DND-41 (cell line): ENCODE results near the gene DOCK6.

Source experiments
- ATAC-seq: fragments of 200-7000 bp; cut with Tn5 transposase; 3 replicates; pipeline ENCODE4 v1.9.1; 2021; ENCODE audit warnings: low read depth; ENCODE audit not compliant: insufficient read depth
- DNase-seq: peaks from one replicate; pipeline ENCODE4 v3.0.0-alpha.2; 2020
- H2AFZ ChIP-seq: 2 replicates; pipeline ENCODE4 v1.6.0; 2012; ENCODE audit warnings: low read depth, low read length
- H3K27ac ChIP-seq: 2 replicates; pipeline ENCODE4 v1.5.1; 2012; ENCODE audit warnings: low read length, inconsistent platforms
- H3K27me3 ChIP-seq: fragments of 200-600 bp; sonication (generic); 2 replicates; pipeline ENCODE4 v1.6.0; 2012; ENCODE audit warnings: low read length, mild to moderate bottlenecking, inconsistent platforms; ENCODE audit not compliant: insufficient read depth, poor library complexity
- H3K36me3 ChIP-seq: 2 replicates; pipeline ENCODE4 v1.5.1; 2012; ENCODE audit warnings: low read length, inconsistent platforms; ENCODE audit not compliant: insufficient read depth
- H3K4me1 ChIP-seq: 2 replicates; pipeline ENCODE4 v1.5.1; 2012; ENCODE audit warnings: mild to moderate bottlenecking, low read length; ENCODE audit not compliant: insufficient read depth
- H3K4me2 ChIP-seq: 2 replicates; pipeline ENCODE4 v1.6.0; 2012; ENCODE audit warnings: mild to moderate bottlenecking, moderate library complexity, low read length, inconsistent platforms; ENCODE audit not compliant: insufficient read depth
- H3K4me3 ChIP-seq, 2 experiments: fragments of 200-600 bp in 1 of 2; shearing (Covaris generic) in 1 of 2; 2 replicates each; pipeline ENCODE4 v1.5.1; 2012 to 2016; ENCODE audit warnings: inconsistent platforms in 2 of 2, low read length in 2 of 2, mild to moderate bottlenecking in 2 of 2, low read depth in 1 of 2, moderate library complexity in 1 of 2
- H3K79me2 ChIP-seq: 2 replicates; pipeline ENCODE4 v1.6.0; 2012; ENCODE audit warnings: low read length, inconsistent platforms; ENCODE audit not compliant: insufficient read depth
- H3K9ac ChIP-seq: 2 replicates; pipeline ENCODE4 v1.6.0; 2012; ENCODE audit warnings: low read depth, mild to moderate bottlenecking, inconsistent platforms, low read length, moderate library complexity
- H3K9me3 ChIP-seq: 2 replicates; pipeline ENCODE4 v1.5.1; 2012; ENCODE audit warnings: low read length, moderate library complexity, mild to moderate bottlenecking, inconsistent platforms; ENCODE audit not compliant: insufficient read depth, severe bottlenecking
- H4K20me1 ChIP-seq: 2 replicates; pipeline ENCODE4 v1.6.0; 2012; ENCODE audit warnings: low read length; ENCODE audit not compliant: insufficient read depth
- EZH2 ChIP-seq: IDR thresholded peaks from 3 replicates; pipeline ENCODE4 v1.6.1; 2012; ENCODE audit warnings: borderline replicate concordance, low read depth, mild to moderate bottlenecking, moderate library complexity, low read length, inconsistent platforms; ENCODE audit not compliant: severe bottlenecking
- TF ChIP-seq, protein P1 (sequence below): IDR thresholded peaks from 2 replicates; pipeline ENCODE4 v1.5.1; 2012; ENCODE audit warnings: borderline replicate concordance, low read length, moderate library complexity, mild to moderate bottlenecking; ENCODE audit not compliant: poor library complexity, severe bottlenecking; ENCODE audit errors: extremely low read depth

The DOCK6 gene

DNA sequence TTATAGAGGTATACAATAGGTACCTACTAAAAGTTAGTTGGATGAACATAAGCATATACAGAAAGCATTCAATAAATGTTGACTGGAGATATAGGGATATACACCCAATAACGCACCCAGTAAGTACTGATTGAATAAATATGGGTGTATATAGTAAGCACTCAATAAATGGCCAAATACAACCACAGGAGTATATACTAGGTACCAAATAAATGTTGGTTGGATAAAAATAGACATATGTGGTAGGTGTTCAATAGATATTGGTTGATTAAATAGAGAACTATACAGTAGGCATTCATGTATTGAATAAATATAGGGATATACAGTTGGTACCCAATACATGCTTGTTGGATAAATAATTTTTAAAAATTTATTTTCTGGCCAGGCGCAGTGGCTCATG is 13.5 kb downstream of the DOCK6 start:
- Histone ChIP-seq H3K9me3 (no peaks in the 10 kb centered on the region), H3K36me3 (no peaks in the 10 kb centered on the region), H2AFZ (no peak overlapping the region), H3K4me2 (no peak overlapping the region), H3K27ac (no peak overlapping the region), H3K27me3 (no peaks in the 10 kb centered on the region), H3K4me1 (no peaks in the 10 kb centered on the region), H4K20me1 (no peaks in the 10 kb centered on the region), H3K79me2 (no peaks in the 10 kb centered on the region), H3K4me3 (no peak overlapping the region), H3K9ac (no peak overlapping the region)
- DNase-seq: no peak
- TF ChIP-seq, protein P1, sequence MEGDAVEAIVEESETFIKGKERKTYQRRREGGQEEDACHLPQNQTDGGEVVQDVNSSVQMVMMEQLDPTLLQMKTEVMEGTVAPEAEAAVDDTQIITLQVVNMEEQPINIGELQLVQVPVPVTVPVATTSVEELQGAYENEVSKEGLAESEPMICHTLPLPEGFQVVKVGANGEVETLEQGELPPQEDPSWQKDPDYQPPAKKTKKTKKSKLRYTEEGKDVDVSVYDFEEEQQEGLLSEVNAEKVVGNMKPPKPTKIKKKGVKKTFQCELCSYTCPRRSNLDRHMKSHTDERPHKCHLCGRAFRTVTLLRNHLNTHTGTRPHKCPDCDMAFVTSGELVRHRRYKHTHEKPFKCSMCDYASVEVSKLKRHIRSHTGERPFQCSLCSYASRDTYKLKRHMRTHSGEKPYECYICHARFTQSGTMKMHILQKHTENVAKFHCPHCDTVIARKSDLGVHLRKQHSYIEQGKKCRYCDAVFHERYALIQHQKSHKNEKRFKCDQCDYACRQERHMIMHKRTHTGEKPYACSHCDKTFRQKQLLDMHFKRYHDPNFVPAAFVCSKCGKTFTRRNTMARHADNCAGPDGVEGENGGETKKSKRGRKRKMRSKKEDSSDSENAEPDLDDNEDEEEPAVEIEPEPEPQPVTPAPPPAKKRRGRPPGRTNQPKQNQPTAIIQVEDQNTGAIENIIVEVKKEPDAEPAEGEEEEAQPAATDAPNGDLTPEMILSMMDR: no peak
- TF ChIP-seq EZH2: no peak
- no peak for ATAC-seq

DNA sequence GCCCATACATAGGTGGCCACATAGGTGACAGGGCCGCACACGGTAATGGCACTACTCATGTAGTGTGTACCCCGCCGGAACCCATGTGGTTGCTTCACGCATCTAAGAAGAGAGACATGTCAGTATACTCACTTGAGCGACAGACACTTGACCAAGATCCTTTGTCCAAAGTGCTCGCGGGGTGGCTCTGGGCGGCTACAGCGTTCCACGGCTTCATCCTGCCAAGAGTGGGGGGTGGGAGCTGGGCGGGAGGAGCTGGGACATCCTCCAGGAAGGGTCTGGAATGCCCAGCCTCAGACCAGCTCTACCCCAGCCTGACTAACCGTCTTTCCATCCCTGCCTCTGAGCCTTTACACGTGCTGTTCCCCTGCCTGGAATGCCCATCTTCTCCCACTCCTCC is 14.4 kb downstream of the DOCK6 start:
- Histone ChIP-seq H3K9me3 (no peaks in the 10 kb centered on the region), H3K9ac (no peak overlapping the region), H3K27ac (no peak overlapping the region), H4K20me1 (no peaks in the 10 kb centered on the region), H3K4me3 (no peak overlapping the region), H2AFZ (no peak overlapping the region), H3K4me1 (peaks cover 2% of the 10 kb centered on the region; the same call in 1 of the 2 replicates), H3K4me2 (no peak overlapping the region), H3K79me2 (no peaks in the 10 kb centered on the region), H3K27me3 (no peaks in the 10 kb centered on the region), H3K36me3 (no peaks in the 10 kb centered on the region)
- ATAC-seq: no peak
- DNase-seq: no peak
- TF ChIP-seq, protein P1: no peak
- no peak for TF ChIP-seq EZH2

DNA sequence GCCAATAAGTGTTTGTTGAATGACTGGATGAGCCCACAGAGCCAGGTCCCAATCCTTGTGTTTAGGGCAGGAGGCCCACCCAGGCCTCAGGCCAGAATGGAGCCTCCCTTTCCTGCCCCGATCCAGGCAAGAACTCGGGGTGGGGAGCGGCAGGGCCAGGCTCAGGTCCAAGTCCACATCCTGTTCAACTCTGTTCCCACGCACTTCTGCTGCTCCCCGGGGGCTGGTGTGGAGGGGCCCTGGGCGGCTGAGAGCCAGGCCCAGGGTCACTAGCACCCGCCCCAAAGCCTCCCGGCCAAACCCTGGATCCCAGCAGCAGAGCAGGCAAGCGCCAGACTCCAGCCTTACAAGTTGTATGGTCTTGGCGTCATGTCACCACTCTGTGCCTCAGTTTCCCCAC is 14.9 kb downstream of the DOCK6 start:
- no peak overlapping the region for H3K4me2 ChIP-seq
- no peak for DNase-seq
- no peaks in the 10 kb centered on the region for H4K20me1 ChIP-seq
- no peaks in the 10 kb centered on the region for H3K9me3 ChIP-seq
- ATAC-seq: no peak
- H3K27me3 ChIP-seq: no peaks in the 10 kb centered on the region
- H2AFZ ChIP-seq: no peak overlapping the region
- TF ChIP-seq, protein P1: no peak
- no peak for TF ChIP-seq EZH2
- no peak overlapping the region for H3K27ac ChIP-seq
- no peak overlapping the region for H3K4me3 ChIP-seq
- no peaks in the 10 kb centered on the region for H3K36me3 ChIP-seq
- H3K9ac ChIP-seq: no peak overlapping the region
- peaks cover 2% of the 10 kb centered on the region; the same call in 1 of the 2 replicates for H3K4me1 ChIP-seq
- no peaks in the 10 kb centered on the region for H3K79me2 ChIP-seq

DNA sequence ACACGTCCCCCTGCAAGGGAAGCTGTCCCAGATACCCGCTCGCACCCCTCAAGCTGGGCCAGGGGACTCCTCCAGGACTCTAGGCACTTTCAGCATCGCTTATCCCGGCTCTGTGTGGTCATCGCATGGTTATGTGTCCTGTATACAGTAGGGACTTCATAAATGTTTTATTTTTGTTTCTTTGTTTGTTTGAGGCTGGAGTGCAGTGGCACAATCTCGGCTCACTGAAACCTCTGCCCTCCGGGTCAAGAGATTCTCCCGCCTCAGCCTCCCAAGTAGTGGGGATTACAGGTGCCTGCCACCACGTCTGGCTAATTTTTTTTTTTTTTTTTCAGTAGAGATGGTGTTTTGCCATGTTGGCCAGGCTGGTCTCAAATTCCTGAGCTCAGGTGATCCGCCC is 15.4 kb downstream of the DOCK6 start:
- no peaks in the 10 kb centered on the region for H3K79me2 ChIP-seq
- no peaks in the 10 kb centered on the region for H3K36me3 ChIP-seq
- DNase-seq: no peak
- H3K27ac ChIP-seq: no peak overlapping the region
- H3K4me2 ChIP-seq: no peak overlapping the region
- no peaks in the 10 kb centered on the region for H4K20me1 ChIP-seq
- H2AFZ ChIP-seq: no peak overlapping the region
- H3K9me3 ChIP-seq: no peaks in the 10 kb centered on the region
- no peak for ATAC-seq
- H3K27me3 ChIP-seq: no peaks in the 10 kb centered on the region
- no peak for TF ChIP-seq EZH2
- TF ChIP-seq, protein P1: no peak
- H3K9ac ChIP-seq: no peak overlapping the region
- peaks cover 2% of the 10 kb centered on the region; the same call in 1 of the 2 replicates for H3K4me1 ChIP-seq
- no peak overlapping the region for H3K4me3 ChIP-seq
